ENCODE measurements around the gene HHATL. TPM values are rescaled to one million over a fixed set of nuclear protein-coding genes. Genes with fewer than 3 reads are reported as not detected.
A peak's percentile ranks its signal among the peaks of the same experiment; 100 is the strongest.

Gene HHATL
- total RNA-seq, 4 donors from 2014 or later: 3.5 TPM; not detected in 3

- 52 to 53% methylated on average over 6 of the region's 6 CpGs for WGBS, 2 donors
- Histone ChIP-seq H3K36me3 (peaks cover 0 to 72% (median 0%) of the 10 kb centered on the region in 3 donors), H3K4me1 (peaks cover 0 to 47% (median 3%) of the 10 kb centered on the region in 4 donors), H3K27ac (peak overlapping the region in 3 of 4 donors; percentile 7 to 95 (median 55)), H3K27me3 (no peaks in the 10 kb centered on the region), H3K4me3 (no peak overlapping the region), H3K9me3 (no peaks in the 10 kb centered on the region)
- TF ChIP-seq POLR2A (IDR thresholded peaks at IDR 0.05) (no peak), EP300 (IDR thresholded peaks at IDR 0.05) (no peak), CTCF (IDR thresholded peaks at IDR 0.05) (no peak)
- DNase-seq (ENCODE audit: low spot score in 2 of 2): no peak
Measured at GRCh38 chr3:42660131-42660715, 42.4 kb downstream of the HHATL start.

- peak overlapping the region in 2 of 4 donors; percentile 55 to 95 for H3K27ac ChIP-seq
- 72 to 75% methylated on average over 24 to 25 of the region's 25 CpGs for WGBS, 2 donors
- no peak for DNase-seq (ENCODE audit: low spot score in 2 of 2)
- no peaks in the 10 kb centered on the region for H3K9me3 ChIP-seq
- H3K4me3 ChIP-seq: no peak overlapping the region
- H3K36me3 ChIP-seq: peaks cover 0 to 69% (median 0%) of the 10 kb centered on the region in 3 donors
- no peaks in the 10 kb centered on the region for H3K27me3 ChIP-seq
- peaks cover 0 to 53% (median 4%) of the 10 kb centered on the region in 4 donors for H3K4me1 ChIP-seq
- TF ChIP-seq EP300 (IDR thresholded peaks at IDR 0.05) (no peak), POLR2A (IDR thresholded peaks at IDR 0.05) (no peak), CTCF (IDR thresholded peaks at IDR 0.05) (no peak)
Measured at GRCh38 chr3:42659451-42660130, 43.0 kb downstream of the HHATL start.

GRCh38 chr3:42658771-42659390 lies 43.7 kb downstream of the HHATL start:
- peaks cover 0 to 53% (median 4%) of the 10 kb centered on the region in 4 donors for H3K4me1 ChIP-seq
- TF ChIP-seq CTCF (IDR thresholded peaks at IDR 0.05): no peak
- TF ChIP-seq POLR2A (IDR thresholded peaks at IDR 0.05): no peak
- TF ChIP-seq EP300 (IDR thresholded peaks at IDR 0.05): no peak

GRCh38 chr3:42658091-42658770 lies 44.4 kb downstream of the HHATL start:
- no peaks in the 10 kb centered on the region for H3K27me3 ChIP-seq
- peak overlapping the region in 2 of 4 donors; percentile 67 to 95 for H3K27ac ChIP-seq
- no peak overlapping the region for H3K4me3 ChIP-seq
- no peak for DNase-seq (ENCODE audit: low spot score in 2 of 2)
- peaks cover 0 to 57% (median 7%) of the 10 kb centered on the region in 4 donors for H3K4me1 ChIP-seq
- 78 to 89% methylated on average over 22 to 28 of the region's 34 CpGs for WGBS, 2 donors
- H3K9me3 ChIP-seq: no peaks in the 10 kb centered on the region
- TF ChIP-seq CTCF (IDR thresholded peaks at IDR 0.05) (no peak), POLR2A (IDR thresholded peaks at IDR 0.05) (no peak), EP300 (IDR thresholded peaks at IDR 0.05) (peak in 1 of 2 donors; percentile 11)
- peaks cover 0 to 55% (median 0%) of the 10 kb centered on the region in 3 donors for H3K36me3 ChIP-seq

More at GRCh38 chr3:42658771-42659390, 43.7 kb downstream of the HHATL start:
- Histone ChIP-seq H3K27ac (peak overlapping the region in 2 of 4 donors; percentile 67 to 95), H3K27me3 (no peaks in the 10 kb centered on the region), H3K9me3 (no peaks in the 10 kb centered on the region), H3K4me3 (no peak overlapping the region), H3K36me3 (peaks cover 0 to 62% (median 0%) of the 10 kb centered on the region in 3 donors)
- DNase-seq (ENCODE audit: low spot score in 2 of 2): no peak
- 65 to 71% methylated on average over 22 of the region's 22 CpGs for WGBS, 2 donors

Measured in tibial nerve (tissue), 4 donors.